ENCODE results near the gene POU3F2.

Gene POU3F2

DNA sequence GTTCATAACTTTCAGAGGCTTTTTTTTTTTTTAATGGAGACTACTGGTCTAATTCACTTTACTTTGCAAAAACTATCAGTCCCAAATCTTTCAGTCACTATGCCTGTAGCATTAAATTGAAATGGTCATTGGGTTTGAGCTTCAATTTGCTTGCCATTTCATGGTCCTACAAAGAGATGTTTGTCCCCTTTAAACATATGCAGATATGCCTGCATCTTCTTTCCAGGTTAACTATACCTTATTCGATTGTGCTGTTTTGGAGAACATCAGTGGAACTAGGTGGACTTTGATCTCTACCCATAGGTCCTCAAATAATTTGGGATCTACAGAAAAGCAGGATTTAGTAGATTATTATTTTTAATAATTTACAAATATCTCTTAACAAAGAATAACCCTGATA, 4.6 kb downstream of the POU3F2 start:
- Histone ChIP-seq H3K4me3 (ENCODE audit: low read depth, low read length) (no peak overlapping the region), H3K27ac (ENCODE audit: extremely low read depth, low read depth, low read length) (no peak overlapping the region), H3K36me3 (ENCODE audit: control insufficient read depth in 2 of 2, insufficient read depth in 1 of 2, low read length in 2 of 2) (peaks cover 0 to 5% of the 10 kb centered on the region in 2 experiments; a peak in 1 of 3 replicates), H3K4me1 (ENCODE audit: control insufficient read depth, insufficient read depth, low read length) (no peaks in the 10 kb centered on the region), H3K9me3 (ENCODE audit: control insufficient read depth, insufficient read depth, low read depth, low read length) (no peaks in the 10 kb centered on the region)
- CTCF ChIA-PET = interaction anchor here (1.6 kb wide), 1 partner anchor 69 kb away, joined by 8 read pairs; no protein-coding TSS in a partner anchor
- no peak for TF ChIP-seq HOXC10 (CRISPR knock-in tag; IDR thresholded peaks at IDR 0.05)
- no peak for TF ChIP-seq ZFP41 (tag by site-specific recombination; IDR thresholded peaks at IDR 0.05; ENCODE audit: borderline replicate concordance)
- no peak for TF ChIP-seq ZNF350 (tag by site-specific recombination; IDR thresholded peaks at IDR 0.05)
- no peak for TF ChIP-seq ZNF658 (tag by site-specific recombination; IDR thresholded peaks at IDR 0.05)
- TF ChIP-seq, protein P1, sequence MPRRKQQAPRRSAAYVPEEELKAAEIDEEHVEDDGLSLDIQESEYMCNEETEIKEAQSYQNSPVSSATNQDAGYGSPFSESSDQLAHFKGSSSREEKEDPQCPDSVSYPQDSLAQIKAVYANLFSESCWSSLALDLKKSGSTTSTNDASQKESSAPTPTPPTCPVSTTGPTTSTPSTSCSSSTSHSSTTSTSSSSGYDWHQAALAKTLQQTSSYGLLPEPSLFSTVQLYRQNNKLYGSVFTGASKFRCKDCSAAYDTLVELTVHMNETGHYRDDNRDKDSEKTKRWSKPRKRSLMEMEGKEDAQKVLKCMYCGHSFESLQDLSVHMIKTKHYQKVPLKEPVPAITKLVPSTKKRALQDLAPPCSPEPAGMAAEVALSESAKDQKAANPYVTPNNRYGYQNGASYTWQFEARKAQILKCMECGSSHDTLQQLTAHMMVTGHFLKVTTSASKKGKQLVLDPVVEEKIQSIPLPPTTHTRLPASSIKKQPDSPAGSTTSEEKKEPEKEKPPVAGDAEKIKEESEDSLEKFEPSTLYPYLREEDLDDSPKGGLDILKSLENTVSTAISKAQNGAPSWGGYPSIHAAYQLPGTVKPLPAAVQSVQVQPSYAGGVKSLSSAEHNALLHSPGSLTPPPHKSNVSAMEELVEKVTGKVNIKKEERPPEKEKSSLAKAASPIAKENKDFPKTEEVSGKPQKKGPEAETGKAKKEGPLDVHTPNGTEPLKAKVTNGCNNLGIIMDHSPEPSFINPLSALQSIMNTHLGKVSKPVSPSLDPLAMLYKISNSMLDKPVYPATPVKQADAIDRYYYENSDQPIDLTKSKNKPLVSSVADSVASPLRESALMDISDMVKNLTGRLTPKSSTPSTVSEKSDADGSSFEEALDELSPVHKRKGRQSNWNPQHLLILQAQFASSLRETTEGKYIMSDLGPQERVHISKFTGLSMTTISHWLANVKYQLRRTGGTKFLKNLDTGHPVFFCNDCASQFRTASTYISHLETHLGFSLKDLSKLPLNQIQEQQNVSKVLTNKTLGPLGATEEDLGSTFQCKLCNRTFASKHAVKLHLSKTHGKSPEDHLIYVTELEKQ (tag by site-specific recombination; IDR thresholded peaks at IDR 0.05; ENCODE audit: borderline replicate concordance) = no peak
- TF ChIP-seq, protein P2, sequence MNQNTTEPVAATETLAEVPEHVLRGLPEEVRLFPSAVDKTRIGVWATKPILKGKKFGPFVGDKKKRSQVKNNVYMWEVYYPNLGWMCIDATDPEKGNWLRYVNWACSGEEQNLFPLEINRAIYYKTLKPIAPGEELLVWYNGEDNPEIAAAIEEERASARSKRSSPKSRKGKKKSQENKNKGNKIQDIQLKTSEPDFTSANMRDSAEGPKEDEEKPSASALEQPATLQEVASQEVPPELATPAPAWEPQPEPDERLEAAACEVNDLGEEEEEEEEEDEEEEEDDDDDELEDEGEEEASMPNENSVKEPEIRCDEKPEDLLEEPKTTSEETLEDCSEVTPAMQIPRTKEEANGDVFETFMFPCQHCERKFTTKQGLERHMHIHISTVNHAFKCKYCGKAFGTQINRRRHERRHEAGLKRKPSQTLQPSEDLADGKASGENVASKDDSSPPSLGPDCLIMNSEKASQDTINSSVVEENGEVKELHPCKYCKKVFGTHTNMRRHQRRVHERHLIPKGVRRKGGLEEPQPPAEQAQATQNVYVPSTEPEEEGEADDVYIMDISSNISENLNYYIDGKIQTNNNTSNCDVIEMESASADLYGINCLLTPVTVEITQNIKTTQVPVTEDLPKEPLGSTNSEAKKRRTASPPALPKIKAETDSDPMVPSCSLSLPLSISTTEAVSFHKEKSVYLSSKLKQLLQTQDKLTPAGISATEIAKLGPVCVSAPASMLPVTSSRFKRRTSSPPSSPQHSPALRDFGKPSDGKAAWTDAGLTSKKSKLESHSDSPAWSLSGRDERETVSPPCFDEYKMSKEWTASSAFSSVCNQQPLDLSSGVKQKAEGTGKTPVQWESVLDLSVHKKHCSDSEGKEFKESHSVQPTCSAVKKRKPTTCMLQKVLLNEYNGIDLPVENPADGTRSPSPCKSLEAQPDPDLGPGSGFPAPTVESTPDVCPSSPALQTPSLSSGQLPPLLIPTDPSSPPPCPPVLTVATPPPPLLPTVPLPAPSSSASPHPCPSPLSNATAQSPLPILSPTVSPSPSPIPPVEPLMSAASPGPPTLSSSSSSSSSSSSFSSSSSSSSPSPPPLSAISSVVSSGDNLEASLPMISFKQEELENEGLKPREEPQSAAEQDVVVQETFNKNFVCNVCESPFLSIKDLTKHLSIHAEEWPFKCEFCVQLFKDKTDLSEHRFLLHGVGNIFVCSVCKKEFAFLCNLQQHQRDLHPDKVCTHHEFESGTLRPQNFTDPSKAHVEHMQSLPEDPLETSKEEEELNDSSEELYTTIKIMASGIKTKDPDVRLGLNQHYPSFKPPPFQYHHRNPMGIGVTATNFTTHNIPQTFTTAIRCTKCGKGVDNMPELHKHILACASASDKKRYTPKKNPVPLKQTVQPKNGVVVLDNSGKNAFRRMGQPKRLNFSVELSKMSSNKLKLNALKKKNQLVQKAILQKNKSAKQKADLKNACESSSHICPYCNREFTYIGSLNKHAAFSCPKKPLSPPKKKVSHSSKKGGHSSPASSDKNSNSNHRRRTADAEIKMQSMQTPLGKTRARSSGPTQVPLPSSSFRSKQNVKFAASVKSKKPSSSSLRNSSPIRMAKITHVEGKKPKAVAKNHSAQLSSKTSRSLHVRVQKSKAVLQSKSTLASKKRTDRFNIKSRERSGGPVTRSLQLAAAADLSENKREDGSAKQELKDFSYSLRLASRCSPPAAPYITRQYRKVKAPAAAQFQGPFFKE (tag by site-specific recombination; IDR thresholded peaks at IDR 0.05; ENCODE audit: borderline replicate concordance) = no peak
- TF ChIP-seq, protein P3, sequence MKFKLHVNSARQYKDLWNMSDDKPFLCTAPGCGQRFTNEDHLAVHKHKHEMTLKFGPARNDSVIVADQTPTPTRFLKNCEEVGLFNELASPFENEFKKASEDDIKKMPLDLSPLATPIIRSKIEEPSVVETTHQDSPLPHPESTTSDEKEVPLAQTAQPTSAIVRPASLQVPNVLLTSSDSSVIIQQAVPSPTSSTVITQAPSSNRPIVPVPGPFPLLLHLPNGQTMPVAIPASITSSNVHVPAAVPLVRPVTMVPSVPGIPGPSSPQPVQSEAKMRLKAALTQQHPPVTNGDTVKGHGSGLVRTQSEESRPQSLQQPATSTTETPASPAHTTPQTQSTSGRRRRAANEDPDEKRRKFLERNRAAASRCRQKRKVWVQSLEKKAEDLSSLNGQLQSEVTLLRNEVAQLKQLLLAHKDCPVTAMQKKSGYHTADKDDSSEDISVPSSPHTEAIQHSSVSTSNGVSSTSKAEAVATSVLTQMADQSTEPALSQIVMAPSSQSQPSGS (tag by site-specific recombination; IDR thresholded peaks at IDR 0.05; ENCODE audit: low read depth) = no peak
- no peak for TF ChIP-seq ZIC2 (tag by site-specific recombination; IDR thresholded peaks at IDR 0.05)
- TF ChIP-seq ZNF549 (tag by site-specific recombination; IDR thresholded peaks at IDR 0.05) = no peak
- TF ChIP-seq, protein P4, sequence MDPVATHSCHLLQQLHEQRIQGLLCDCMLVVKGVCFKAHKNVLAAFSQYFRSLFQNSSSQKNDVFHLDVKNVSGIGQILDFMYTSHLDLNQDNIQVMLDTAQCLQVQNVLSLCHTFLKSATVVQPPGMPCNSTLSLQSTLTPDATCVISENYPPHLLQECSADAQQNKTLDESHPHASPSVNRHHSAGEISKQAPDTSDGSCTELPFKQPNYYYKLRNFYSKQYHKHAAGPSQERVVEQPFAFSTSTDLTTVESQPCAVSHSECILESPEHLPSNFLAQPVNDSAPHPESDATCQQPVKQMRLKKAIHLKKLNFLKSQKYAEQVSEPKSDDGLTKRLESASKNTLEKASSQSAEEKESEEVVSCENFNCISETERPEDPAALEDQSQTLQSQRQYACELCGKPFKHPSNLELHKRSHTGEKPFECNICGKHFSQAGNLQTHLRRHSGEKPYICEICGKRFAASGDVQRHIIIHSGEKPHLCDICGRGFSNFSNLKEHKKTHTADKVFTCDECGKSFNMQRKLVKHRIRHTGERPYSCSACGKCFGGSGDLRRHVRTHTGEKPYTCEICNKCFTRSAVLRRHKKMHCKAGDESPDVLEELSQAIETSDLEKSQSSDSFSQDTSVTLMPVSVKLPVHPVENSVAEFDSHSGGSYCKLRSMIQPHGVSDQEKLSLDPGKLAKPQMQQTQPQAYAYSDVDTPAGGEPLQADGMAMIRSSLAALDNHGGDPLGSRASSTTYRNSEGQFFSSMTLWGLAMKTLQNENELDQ (tag by site-specific recombination; IDR thresholded peaks at IDR 0.05; ENCODE audit: low read depth) = no peak
- no peak for TF ChIP-seq ZNF140 (tag by site-specific recombination; IDR thresholded peaks at IDR 0.05)
- TF ChIP-seq FEZF1 (tag by site-specific recombination; IDR thresholded peaks at IDR 0.05) = no peak
- no peak for TF ChIP-seq ZNF341 (tag by site-specific recombination; IDR thresholded peaks at IDR 0.05; ENCODE audit: low read depth)
- no peak for TF ChIP-seq ZNF37A (tag by site-specific recombination; IDR thresholded peaks at IDR 0.05)
- TF ChIP-seq, protein P5, sequence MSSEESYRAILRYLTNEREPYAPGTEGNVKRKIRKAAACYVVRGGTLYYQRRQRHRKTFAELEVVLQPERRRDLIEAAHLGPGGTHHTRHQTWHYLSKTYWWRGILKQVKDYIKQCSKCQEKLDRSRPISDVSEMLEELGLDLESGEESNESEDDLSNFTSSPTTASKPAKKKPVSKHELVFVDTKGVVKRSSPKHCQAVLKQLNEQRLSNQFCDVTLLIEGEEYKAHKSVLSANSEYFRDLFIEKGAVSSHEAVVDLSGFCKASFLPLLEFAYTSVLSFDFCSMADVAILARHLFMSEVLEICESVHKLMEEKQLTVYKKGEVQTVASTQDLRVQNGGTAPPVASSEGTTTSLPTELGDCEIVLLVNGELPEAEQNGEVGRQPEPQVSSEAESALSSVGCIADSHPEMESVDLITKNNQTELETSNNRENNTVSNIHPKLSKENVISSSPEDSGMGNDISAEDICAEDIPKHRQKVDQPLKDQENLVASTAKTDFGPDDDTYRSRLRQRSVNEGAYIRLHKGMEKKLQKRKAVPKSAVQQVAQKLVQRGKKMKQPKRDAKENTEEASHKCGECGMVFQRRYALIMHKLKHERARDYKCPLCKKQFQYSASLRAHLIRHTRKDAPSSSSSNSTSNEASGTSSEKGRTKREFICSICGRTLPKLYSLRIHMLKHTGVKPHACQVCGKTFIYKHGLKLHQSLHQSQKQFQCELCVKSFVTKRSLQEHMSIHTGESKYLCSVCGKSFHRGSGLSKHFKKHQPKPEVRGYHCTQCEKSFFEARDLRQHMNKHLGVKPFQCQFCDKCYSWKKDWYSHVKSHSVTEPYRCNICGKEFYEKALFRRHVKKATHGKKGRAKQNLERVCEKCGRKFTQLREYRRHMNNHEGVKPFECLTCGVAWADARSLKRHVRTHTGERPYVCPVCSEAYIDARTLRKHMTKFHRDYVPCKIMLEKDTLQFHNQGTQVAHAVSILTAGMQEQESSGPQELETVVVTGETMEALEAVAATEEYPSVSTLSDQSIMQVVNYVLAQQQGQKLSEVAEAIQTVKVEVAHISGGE (tag by site-specific recombination; conservative IDR thresholded peaks at IDR 0.05; ENCODE audit: low read depth) = no peak
- TF ChIP-seq ZNF785 (tag by site-specific recombination; IDR thresholded peaks at IDR 0.05) = no peak
- POLR2A ChIA-PET = no interaction called here
